Measurements from ENCODE around the gene ACMSD. TPM values are rescaled to one million over a fixed set of nuclear protein-coding genes. Genes with fewer than 3 reads are reported as not detected.
"Not testable (repeated sequence)": the region's sequence is repeated elsewhere in the genome, so short reads cannot be mapped to it uniquely, and the experiment has no call there.

Gene ACMSD
- total and polyA plus RNA-seq, 3 donors from 2014 or later, result 0.25 TPM; not detected in 2

- 60 to 80% methylated on average over 5 of the region's 5 CpGs for WGBS, 2 donors
- H3K36me3 ChIP-seq (ENCODE audit: low read depth, missing control alignments), result no peaks in the 10 kb centered on the region
- DNase-seq, result no peak
Measured at GRCh38 chr2:134818321-134818720, 20.1 kb upstream of the ACMSD start.

DNA sequence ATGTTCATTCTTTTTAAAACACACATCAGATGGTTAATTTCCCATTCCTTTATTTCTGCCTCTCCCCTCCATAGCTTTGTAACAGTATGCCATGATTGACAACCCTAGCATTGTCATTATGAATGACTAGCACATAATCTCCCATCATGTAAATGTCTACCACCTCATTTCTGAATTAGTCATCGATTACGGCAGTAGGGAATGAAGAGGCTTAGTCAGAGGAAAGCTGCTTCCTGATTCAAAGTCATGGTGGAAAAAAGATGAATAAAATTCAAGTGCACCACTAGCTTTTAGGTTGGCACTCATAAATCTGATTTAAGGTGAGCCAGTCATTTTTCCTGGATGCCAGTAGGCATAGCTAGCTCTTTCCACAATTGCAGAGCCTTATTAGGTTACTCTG is 19.1 kb upstream of the ACMSD start:
- no peaks in the 10 kb centered on the region for H3K4me1 ChIP-seq
- H3K9me3 ChIP-seq, result no peaks in the 10 kb centered on the region
- H3K36me3 ChIP-seq (ENCODE audit: low read depth, missing control alignments), result no peaks in the 10 kb centered on the region
- H3K27me3 ChIP-seq, result no peaks in the 10 kb centered on the region
- intact Hi-C loops (cut with DNase I; ENCODE audit: low total_unique reads), result no loop called here
- no peak overlapping the region for H3K27ac ChIP-seq
- H3K4me3 ChIP-seq, result no peak overlapping the region
- TF ChIP-seq CTCF (IDR thresholded peaks at IDR 0.05), result no peak
- TF ChIP-seq POLR2A (IDR thresholded peaks at IDR 0.05), result no peak
- WGBS, 2 donors, result 87 to 90% methylated on average over 2 of the region's 2 CpGs
- DNase-seq, result no peak

More at GRCh38 chr2:134818321-134818720, 20.1 kb upstream of the ACMSD start:
- intact Hi-C loops (cut with DNase I; ENCODE audit: low total_unique reads), result no loop called here
- H3K27me3 ChIP-seq, result no peaks in the 10 kb centered on the region
- no peaks in the 10 kb centered on the region for H3K9me3 ChIP-seq
- H3K4me3 ChIP-seq, result no peak overlapping the region
- TF ChIP-seq CTCF (IDR thresholded peaks at IDR 0.05), result no peak
- H3K27ac ChIP-seq, result no peak overlapping the region
- no peaks in the 10 kb centered on the region for H3K4me1 ChIP-seq

GRCh38 chr2:134823431-134823830 is 15.0 kb upstream of the ACMSD start:
- 79 to 85% methylated on average over 2 of the region's 2 CpGs for WGBS, 2 donors

DNA sequence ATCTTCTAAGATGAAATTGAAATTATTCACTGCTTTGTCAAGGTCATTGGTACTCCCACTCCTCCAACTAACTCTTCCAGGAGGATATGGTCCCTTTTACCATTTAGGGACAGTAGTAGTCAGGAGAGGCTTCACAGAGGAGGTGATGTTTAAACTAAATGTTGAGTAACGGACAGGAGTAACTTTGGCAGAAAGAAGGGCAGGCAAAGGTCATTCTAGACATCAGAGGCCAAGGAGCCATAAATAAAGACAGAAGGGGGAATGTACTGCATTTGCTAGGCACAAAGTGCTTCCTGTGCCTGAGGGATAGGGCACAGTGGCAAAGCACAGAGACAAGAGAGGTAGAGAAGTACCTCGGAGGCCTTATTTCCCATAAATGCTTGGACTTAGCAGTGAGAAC is 14.6 kb upstream of the ACMSD start:
- Histone ChIP-seq H3K27ac (no peak overlapping the region), H3K4me1 (no peaks in the 10 kb centered on the region), H3K27me3 (no peaks in the 10 kb centered on the region), H3K36me3 (ENCODE audit: low read depth, missing control alignments) (no peaks in the 10 kb centered on the region), H3K4me3 (no peak overlapping the region), H3K9me3 (no peaks in the 10 kb centered on the region)
- no peak for DNase-seq
- intact Hi-C loops (cut with DNase I; ENCODE audit: low total_unique reads), result no loop called here
- no peak for TF ChIP-seq POLR2A (IDR thresholded peaks at IDR 0.05)
- no peak for TF ChIP-seq CTCF (IDR thresholded peaks at IDR 0.05)
- WGBS, 2 donors, result 74 to 92% methylated on average over 2 of the region's 2 CpGs

More at GRCh38 chr2:134823431-134823830, 15.0 kb upstream of the ACMSD start:
- intact Hi-C loops (cut with DNase I; ENCODE audit: low total_unique reads), result no loop called here
- no peaks in the 10 kb centered on the region for H3K4me1 ChIP-seq
- no peak for DNase-seq
- TF ChIP-seq POLR2A (IDR thresholded peaks at IDR 0.05), result no peak
- no peak for TF ChIP-seq CTCF (IDR thresholded peaks at IDR 0.05)
- no peak overlapping the region for H3K27ac ChIP-seq
- H3K4me3 ChIP-seq, result no peak overlapping the region
- H3K9me3 ChIP-seq, result no peaks in the 10 kb centered on the region
- no peaks in the 10 kb centered on the region for H3K27me3 ChIP-seq
- H3K36me3 ChIP-seq (ENCODE audit: low read depth, missing control alignments), result no peaks in the 10 kb centered on the region

- whole genome bisulfite sequencing, 2 donors, result 78 to 88% methylated on average over 9 to 13 of the region's 13 CpGs
- H3K4me3 ChIP-seq; H3K9me3 ChIP-seq; DNase-seq; intact Hi-C loops (cut with DNase I; ENCODE audit: low total_unique reads); H3K36me3 ChIP-seq (ENCODE audit: low read depth, missing control alignments); H3K27ac ChIP-seq; H3K4me1 ChIP-seq; H3K27me3 ChIP-seq: not testable (repeated sequence)
Measured at GRCh38 chr2:134825716-134826115, 12.7 kb upstream of the ACMSD start.

Measured in testis (tissue), 3 donors.